ENCODE measurements around the gene DNAJC7.

GRCh38 chr17:42027961-42028790 lies 10.9 kb upstream of the DNAJC7 start:
- TF ChIP-seq CTCF (IDR thresholded peaks at IDR 0.05) (no peak), POLR2A (IDR thresholded peaks at IDR 0.05) (no peak)

Measured in lower leg skin (tissue), 3 donors.